Panc1 (cell line): ENCODE measurements around the gene CYCS. TPM values are rescaled to one million over a fixed set of nuclear protein-coding genes. Genes with fewer than 3 reads are reported as not detected.

Experiments
- ATAC-seq: fragments of 200-7000 bp; cut with Tn5 transposase; 2 replicates; pipeline ENCODE4 v1.9.1; 2020; ENCODE audit warnings: mild to moderate bottlenecking, moderate library complexity
- BruUV-seq: library from RNA; stranded (reverse); fragments of 400-500 nt; replicated peaks from 2 replicates; lab custom pipeline; 2021; lab: Mats Ljungman, UMichigan
- CTCF ChIA-PET: fragments of 300-600 bp; sonication (Branson Sonifier 250); formaldehyde crosslinking; loops from one replicate; lab custom pipeline; 2022; ENCODE audit warnings: antibody characterized with exemption; lab: Charles Lee
- POLR2A ChIA-PET: fragments of 300-600 bp; sonication (Branson Sonifier 250); formaldehyde crosslinking; loops from one replicate; lab custom pipeline; 2022; ENCODE audit warnings: antibody characterized with exemption; lab: Charles Lee
- DNase-seq: peaks from one replicate; pipeline ENCODE4 v3.0.0-alpha.2; 2010; ENCODE audit warnings: low read depth, low spot score
- H3K27ac ChIP-seq: 2 replicates; pipeline ENCODE4 v1.5.1; 2011; ENCODE audit warnings: mild to moderate bottlenecking, low read length, inconsistent platforms
- H3K27me3 ChIP-seq: fragments of 200-500 bp; sonication (Bioruptor generic); 2 replicates; pipeline ENCODE4 v1.6.0; 2014; ENCODE audit warnings: low read length, inconsistent platforms; ENCODE audit not compliant: control insufficient read depth, insufficient read depth
- H3K36me3 ChIP-seq: fragments of 200-500 bp; sonication (Bioruptor generic); 2 replicates; pipeline ENCODE4 v1.5.1; 2014; ENCODE audit warnings: inconsistent platforms, mild to moderate bottlenecking, low read length, moderate library complexity; ENCODE audit not compliant: control insufficient read depth, insufficient read depth
- H3K4me1 ChIP-seq: 2 replicates; pipeline ENCODE4 v1.5.1; 2011; ENCODE audit warnings: inconsistent platforms, mild to moderate bottlenecking, low read length, moderate library complexity; ENCODE audit not compliant: control insufficient read depth, insufficient read depth
- H3K4me3 ChIP-seq, 2 experiments: 2 replicates each; pipeline ENCODE4 v1.5.1; 2011 to 2012; ENCODE audit warnings: low read depth in 2 of 2, low read length in 2 of 2, mild to moderate bottlenecking in 2 of 2, inconsistent platforms in 1 of 2, moderate library complexity in 1 of 2
- H3K9me3 ChIP-seq: fragments of 200-500 bp; sonication (Bioruptor generic); 2 replicates; pipeline ENCODE4 v1.5.1; 2014; ENCODE audit warnings: low read depth, mild to moderate bottlenecking, inconsistent platforms, low read length, moderate library complexity; ENCODE audit not compliant: control insufficient read depth, insufficient read depth
- CTCF ChIP-seq: fragments of 450-650 bp; IDR thresholded peaks from 2 replicates; pipeline ENCODE4 v1.5.1; 2017; ENCODE audit warnings: mild to moderate bottlenecking
- POLR2AphosphoS5 ChIP-seq: IDR thresholded peaks from 2 replicates; pipeline ENCODE4 v1.6.1; 2012; ENCODE audit warnings: mild to moderate bottlenecking, low read depth, low read length, moderate library complexity
- SIN3A ChIP-seq: IDR thresholded peaks from 2 replicates; pipeline ENCODE4 v1.6.1; 2012; ENCODE audit warnings: low read depth, mild to moderate bottlenecking, low read length, moderate library complexity, borderline replicate concordance; ENCODE audit not compliant: insufficient read depth
- TCF7L2 ChIP-seq: IDR thresholded peaks from 2 replicates; pipeline ENCODE4 v1.6.1; 2011; ENCODE audit warnings: mild to moderate bottlenecking, low read depth, low read length, inconsistent platforms
- in situ Hi-C: cut with HindIII; loops from 2 replicates; pipeline ENCODE4 v1.10.0; 2016; ENCODE audit warnings: low sequenced_read_pairs, low pct_unique_long_range_greater_than_20kb
- intact Hi-C: fragments of 100-400 bp; cut with micrococcal nuclease; formaldehyde crosslinking; loops from one replicate; pipeline ENCODE4 v1.10.0; 2022; ENCODE audit not compliant: unreplicated experiment
- total RNA-seq: library from RNA; stranded (reverse); gene quantifications from one replicate; pipeline ENCODE4 v1.2.1, GENCODE V29; 2021; ENCODE audit not compliant: unreplicated experiment
- TF ChIP-seq, protein P1 (sequence below), 2 experiments: IDR thresholded peaks; 2 replicates each; pipeline ENCODE4 v1.6.1; 2011 to 2012; ENCODE audit warnings: low read depth in 2 of 2, control low read depth in 1 of 2, low read length in 1 of 2, mild to moderate bottlenecking in 1 of 2, moderate library complexity in 1 of 2; ENCODE audit not compliant: insufficient read depth in 1 of 2

CYCS gene
- total RNA-seq, 1 experiment from 2014 or later = 245 TPM

- CTCF ChIA-PET = interaction anchor here (0.6 kb wide), 1 partner anchor 53 kb away, joined by 3 read pairs; no protein-coding TSS in a partner anchor
- Histone ChIP-seq H3K27ac (no peak overlapping the region), H3K27me3 (no peaks in the 10 kb centered on the region), H3K36me3 (peaks cover 13% of the 10 kb centered on the region), H3K4me1 (peaks cover 2% of the 10 kb centered on the region; the same call in 1 of the 2 replicates), H3K4me3 (no peak overlapping the region), H3K9me3 (no peaks in the 10 kb centered on the region)
- TF ChIP-seq TCF7L2 (no peak), CTCF (no peak), POLR2AphosphoS5 (peak; percentile 45), SIN3A (no peak)
- TF ChIP-seq, protein P1, sequence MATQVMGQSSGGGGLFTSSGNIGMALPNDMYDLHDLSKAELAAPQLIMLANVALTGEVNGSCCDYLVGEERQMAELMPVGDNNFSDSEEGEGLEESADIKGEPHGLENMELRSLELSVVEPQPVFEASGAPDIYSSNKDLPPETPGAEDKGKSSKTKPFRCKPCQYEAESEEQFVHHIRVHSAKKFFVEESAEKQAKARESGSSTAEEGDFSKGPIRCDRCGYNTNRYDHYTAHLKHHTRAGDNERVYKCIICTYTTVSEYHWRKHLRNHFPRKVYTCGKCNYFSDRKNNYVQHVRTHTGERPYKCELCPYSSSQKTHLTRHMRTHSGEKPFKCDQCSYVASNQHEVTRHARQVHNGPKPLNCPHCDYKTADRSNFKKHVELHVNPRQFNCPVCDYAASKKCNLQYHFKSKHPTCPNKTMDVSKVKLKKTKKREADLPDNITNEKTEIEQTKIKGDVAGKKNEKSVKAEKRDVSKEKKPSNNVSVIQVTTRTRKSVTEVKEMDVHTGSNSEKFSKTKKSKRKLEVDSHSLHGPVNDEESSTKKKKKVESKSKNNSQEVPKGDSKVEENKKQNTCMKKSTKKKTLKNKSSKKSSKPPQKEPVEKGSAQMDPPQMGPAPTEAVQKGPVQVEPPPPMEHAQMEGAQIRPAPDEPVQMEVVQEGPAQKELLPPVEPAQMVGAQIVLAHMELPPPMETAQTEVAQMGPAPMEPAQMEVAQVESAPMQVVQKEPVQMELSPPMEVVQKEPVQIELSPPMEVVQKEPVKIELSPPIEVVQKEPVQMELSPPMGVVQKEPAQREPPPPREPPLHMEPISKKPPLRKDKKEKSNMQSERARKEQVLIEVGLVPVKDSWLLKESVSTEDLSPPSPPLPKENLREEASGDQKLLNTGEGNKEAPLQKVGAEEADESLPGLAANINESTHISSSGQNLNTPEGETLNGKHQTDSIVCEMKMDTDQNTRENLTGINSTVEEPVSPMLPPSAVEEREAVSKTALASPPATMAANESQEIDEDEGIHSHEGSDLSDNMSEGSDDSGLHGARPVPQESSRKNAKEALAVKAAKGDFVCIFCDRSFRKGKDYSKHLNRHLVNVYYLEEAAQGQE (IDR thresholded peaks at IDR 0.05; ENCODE audit: insufficient read depth in 1 of 2, low read depth in 2 of 2, low read length in 1 of 2) = no peak
- intact Hi-C loops = no loop called here
- no peak for DNase-seq
- BruUV-seq = no TSS peak
- in situ Hi-C loops = no loop called here
- POLR2A ChIA-PET = interaction anchor here (0.6 kb wide), 1 partner anchor 83 kb away, joined by 3 read pairs; no protein-coding TSS in a partner anchor
- peak; percentile 68 for ATAC-seq
Measured at GRCh38 chr7:25117226-25118047, 7.6 kb downstream of the CYCS start.

- H3K36me3 ChIP-seq = peaks cover 5% of the 10 kb centered on the region; the same call in 1 of the 2 replicates
- POLR2A ChIA-PET = interaction anchor here (0.6 kb wide), 1 partner anchor 84 kb away, joined by 3 read pairs; no protein-coding TSS in a partner anchor
- no peak for ATAC-seq
Measured at GRCh38 chr7:25116621-25117020, 8.4 kb downstream of the CYCS start.

More at GRCh38 chr7:25116621-25117020, 8.4 kb downstream of the CYCS start:
- H3K27me3 ChIP-seq = no peaks in the 10 kb centered on the region
- in situ Hi-C loops = no loop called here
- H3K4me3 ChIP-seq = no peak overlapping the region
- BruUV-seq = no TSS peak
- intact Hi-C loops = no loop called here
- H3K9me3 ChIP-seq = no peaks in the 10 kb centered on the region
- CTCF ChIA-PET = interaction anchor here (0.6 kb wide), 1 partner anchor 64 kb away, joined by 3 read pairs; no protein-coding TSS in a partner anchor
- H3K27ac ChIP-seq = no peak overlapping the region
- H3K4me1 ChIP-seq = peaks cover 2% of the 10 kb centered on the region; the same call in 1 of the 2 replicates
- no peak for TF ChIP-seq CTCF
- TF ChIP-seq, protein P1 (IDR thresholded peaks at IDR 0.05; ENCODE audit: insufficient read depth in 1 of 2, low read depth in 2 of 2, low read length in 1 of 2) = peak; percentile 52 to 69; a peak in 3 of 4 replicates
- no peak for DNase-seq
